SK-N-SH (cell line): ENCODE results near the gene ROM1.

Source experiments
- CTCF ChIP-seq: fragments of 200-600 bp; sonication (generic); IDR thresholded peaks from 2 replicates; pipeline ENCODE4 v1.6.1; 2017; ENCODE audit warnings: antibody characterized with exemption, mild to moderate bottlenecking, moderate library complexity
- TF ChIP-seq, protein P1 (sequence below): IDR thresholded peaks from 2 replicates; pipeline ENCODE4 v1.4.0; 2012; ENCODE audit warnings: low read depth
- TF ChIP-seq, protein P2 (sequence below): IDR thresholded peaks from 2 replicates; pipeline ENCODE4; 2012

DNA sequence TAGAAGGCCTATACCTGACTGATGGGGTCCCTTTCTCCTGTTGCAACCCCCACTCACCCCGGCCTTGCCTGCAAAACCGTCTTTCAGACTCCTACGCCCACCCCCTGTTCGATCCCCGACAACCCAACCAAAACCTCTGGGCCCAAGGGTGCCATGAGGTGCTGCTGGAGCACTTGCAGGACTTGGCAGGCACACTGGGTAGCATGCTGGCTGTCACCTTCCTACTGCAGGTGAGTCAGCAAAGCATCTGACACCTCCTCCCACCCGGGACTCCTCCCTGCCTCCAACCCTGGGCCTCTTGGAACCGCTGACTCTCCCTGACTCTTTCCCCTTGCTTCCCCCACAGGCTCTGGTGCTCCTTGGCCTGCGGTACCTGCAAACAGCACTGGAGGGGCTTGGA lies 1.2 kb downstream of the ROM1 start:
- TF ChIP-seq, protein P1, sequence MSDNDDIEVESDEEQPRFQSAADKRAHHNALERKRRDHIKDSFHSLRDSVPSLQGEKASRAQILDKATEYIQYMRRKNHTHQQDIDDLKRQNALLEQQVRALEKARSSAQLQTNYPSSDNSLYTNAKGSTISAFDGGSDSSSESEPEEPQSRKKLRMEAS = no peak
- TF ChIP-seq, protein P2, sequence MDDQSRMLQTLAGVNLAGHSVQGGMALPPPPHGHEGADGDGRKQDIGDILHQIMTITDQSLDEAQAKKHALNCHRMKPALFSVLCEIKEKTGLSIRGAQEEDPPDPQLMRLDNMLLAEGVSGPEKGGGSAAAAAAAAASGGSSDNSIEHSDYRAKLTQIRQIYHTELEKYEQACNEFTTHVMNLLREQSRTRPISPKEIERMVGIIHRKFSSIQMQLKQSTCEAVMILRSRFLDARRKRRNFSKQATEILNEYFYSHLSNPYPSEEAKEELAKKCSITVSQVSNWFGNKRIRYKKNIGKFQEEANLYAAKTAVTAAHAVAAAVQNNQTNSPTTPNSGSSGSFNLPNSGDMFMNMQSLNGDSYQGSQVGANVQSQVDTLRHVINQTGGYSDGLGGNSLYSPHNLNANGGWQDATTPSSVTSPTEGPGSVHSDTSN = no peak
- no peak for TF ChIP-seq CTCF
